ENCODE data around the gene PCARE. TPM values are rescaled to one million over a fixed set of nuclear protein-coding genes. Genes with fewer than 3 reads are reported as not detected.
"Not testable (repeated sequence)": the region's sequence is repeated elsewhere in the genome, so short reads cannot be mapped to it uniquely, and the experiment has no call there.

Gene PCARE
- polyA plus RNA-seq (ENCODE audit: insufficient read length in 4 of 4): under 1 TPM; 0.24 to 0.35 (median 0.32) TPM

DNA sequence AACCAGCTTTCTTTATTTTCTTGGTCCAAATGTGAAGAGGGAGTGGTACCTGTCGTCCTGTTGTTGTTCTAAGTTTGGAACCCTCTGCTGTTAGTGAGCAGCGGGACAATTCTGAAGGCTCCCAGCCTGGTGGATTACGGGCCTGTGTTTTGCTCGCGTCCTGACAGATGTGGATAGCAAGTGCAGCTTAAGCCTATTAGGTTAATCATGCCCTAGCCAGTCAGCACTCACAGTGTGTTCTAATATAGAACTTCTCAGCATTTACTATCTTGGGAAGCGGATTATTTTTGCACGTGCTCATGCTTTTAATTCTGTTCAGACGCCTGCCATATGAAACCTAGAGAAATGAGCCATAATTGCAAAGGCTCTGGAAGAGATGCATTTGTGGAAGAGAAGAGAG lies at the start of gene PCARE:
TSS of gene PCARE (minus strand) at position 113 of the 400 bp plus-strand sequence. CDS start 262 bp downstream, outside the sequence.
- no peak for DNase-seq (ENCODE audit: low read depth in 4 of 4, low spot score in 2 of 4)

DNA sequence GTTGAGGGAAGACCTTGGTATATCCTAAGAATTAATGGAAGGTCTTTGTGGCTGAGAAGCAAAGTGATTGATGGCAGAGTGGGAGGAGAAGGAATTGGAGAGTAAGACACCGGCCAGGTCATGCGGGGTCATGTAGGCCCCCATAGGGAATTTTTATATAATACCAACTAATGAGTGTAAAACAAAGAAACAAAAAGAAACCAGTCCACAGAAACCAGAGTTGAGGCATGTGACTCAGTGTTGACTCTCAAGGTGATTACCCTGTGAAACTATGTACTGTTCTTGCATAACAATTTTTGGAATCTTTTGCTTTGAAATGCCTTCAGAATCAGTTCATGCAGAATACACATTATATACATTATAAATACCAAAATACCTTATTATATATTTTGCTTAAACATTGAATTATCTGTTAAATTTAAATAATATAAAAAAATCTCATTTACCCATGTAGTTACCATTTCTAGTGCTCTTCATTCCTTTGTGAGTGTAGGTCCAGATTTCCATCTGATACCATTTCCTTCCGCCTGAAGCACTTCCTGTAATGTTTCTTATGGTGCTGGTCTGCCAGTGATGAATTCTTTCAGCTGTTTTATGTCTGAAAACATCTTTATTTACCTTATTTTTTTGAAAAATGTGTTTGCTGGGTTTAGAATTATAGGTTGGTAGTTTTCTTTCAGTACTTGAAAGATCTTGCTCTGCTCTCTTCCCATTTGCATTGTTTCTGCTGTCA lies 49.5 kb upstream of the PCARE start:
- DNase-seq (ENCODE audit: low read depth in 4 of 4, low spot score in 2 of 4): no peak

DNA sequence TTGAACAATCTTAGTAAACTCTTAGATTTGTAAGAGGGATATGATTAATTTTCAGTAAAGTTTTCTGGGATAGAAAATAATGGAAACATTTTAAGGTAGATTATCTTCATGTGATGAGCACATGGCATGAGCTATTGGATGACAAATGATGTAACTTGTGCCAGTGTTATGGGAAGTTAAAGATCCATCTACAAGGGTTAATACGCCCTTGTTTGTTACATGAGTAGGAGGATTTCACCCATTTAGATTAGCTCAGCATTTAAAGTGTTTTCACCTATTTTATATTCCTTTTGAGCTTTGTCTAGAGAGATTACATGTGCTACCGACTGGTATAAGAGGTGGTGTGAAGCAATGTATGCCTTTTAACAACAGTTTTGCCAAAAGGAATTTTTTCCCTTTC lies 46.5 kb upstream of the PCARE start:
- DNase-seq (ENCODE audit: low read depth in 4 of 4, low spot score in 2 of 4): no peak

DNA sequence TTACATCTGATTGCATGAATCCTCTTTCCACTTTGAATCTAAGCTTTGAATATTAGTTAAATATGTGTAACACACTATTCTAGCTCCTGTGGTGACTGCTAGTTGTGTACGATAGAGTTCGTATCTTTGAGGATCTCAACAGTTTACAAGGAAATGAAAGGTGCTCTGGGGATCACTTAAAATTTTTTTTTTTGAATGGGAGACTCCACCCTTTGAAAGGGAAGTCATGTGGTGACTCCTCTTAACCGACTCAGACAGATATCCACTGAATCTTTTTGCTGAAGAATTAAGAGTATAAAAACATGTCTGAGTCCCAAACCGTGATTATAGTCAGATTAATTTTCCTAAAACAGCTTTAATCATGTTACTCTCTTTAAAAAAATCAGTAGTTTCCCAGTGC lies 44.9 kb upstream of the PCARE start:
- no peak for DNase-seq (ENCODE audit: low read depth in 4 of 4, low spot score in 2 of 4)

DNA sequence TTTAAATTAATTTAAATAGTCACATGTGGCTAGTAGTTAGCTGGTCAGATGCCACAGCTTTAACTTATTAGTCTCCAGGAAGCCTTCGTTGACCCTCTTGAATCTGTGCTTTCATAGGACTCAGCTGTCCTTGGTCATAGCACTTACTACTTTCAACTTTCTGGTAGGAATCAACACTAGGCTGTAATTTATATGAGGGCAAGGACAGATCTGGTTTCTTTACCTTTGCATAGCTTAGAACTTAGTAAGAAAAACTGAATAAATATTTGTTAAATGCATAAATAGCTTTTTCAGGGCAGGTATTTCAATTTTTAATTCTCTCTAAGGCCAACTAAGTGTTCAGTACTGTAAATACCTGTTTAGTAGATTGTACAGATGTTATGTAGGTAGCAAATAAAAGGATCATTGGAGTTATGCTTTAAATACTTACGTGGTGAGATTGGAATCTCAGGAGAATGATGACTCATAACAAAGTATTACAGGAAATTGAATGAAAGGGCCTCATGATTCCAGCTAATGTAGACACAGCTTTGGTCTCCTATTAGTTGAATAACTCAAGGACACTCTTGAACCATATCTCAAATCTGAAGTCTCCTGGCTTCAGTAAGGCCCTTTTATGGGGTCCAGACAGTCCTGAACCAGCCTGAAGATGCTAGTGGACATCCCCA lies 43.4 kb upstream of the PCARE start:
- no peak for DNase-seq (ENCODE audit: low read depth in 4 of 4, low spot score in 2 of 4)

DNA sequence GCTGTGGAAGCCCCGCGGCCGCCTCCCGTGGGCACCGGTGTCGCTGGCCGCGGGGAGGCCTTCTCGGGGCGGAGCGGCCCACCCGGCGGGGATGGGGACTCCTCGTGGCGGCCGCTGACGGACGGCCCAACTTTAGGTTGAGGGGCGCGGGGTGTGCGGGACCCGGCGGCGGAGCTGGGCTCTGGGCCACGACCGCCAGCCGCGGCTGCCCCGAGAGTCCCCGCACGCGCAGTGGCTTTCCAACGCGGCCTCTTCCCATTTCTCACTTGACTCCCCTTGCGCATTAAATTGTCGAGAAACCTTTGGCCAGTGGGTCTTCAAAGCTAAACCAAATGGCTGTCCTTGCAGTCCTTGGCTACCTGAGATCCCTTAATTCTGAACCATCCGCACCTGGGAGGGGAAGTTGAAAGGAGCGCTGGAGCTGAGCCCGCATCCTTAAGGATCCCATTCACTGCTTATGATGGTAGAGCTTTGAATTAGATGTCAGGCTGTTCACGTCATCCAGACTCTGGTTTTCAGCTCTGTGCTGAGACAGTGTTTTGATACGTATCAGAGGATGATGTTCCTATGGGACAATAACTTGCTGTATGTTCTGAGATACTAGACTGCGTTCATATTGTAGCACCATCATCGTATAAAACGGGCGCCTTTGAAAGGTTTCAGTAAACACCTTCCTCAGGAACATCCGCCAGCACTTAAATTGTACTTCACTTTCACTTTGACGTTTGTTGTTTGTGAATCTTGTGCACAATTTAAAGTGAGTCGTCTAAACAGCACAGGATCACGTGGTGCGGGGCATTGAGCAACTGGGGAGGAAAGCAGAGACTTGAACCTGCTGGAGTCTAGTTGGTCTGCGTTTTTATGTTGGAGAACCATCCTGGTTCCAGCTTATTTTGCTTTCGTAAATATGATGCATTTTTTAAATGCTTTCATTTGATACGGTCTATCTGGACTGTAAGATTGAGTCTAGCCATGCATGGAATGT lies 41.8 kb upstream of the PCARE start:
- DNase-seq (ENCODE audit: low read depth in 4 of 4, low spot score in 2 of 4): no peak

DNA sequence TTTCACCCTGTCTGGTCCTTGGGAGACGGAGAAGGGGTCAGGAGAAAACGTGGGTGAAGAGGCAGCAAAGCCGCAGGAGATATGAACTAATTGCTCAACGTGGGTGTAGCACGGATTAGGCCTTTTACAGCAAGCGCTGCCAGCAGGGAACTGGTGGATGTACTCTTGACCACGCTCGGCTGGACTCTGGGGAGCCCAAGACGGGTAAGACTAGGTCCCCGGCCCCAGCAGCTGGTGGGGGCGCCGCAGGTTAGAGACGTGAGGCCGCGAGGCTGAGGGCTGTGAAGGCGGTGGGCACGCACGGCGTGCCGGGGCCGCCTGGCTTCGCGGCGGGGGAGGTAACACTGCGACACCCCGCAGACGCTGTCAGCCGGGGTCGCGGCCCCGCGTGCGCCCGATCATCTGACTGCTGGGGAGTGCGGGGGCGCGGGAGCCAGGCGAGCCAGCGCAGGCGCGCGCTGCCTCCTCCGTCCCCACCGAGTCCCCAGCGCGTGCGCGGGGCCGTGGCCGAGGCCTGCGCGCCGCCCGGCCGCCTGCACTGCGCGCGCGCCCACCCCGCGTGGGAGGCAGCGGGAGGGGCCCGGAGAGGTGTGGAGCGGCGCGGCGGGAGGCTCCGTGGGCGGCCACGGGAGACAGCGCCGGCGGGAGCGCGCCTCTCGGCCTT lies 40.8 kb upstream of the PCARE start, which contains the start of gene CLIP4:
TSS of gene CLIP4 (plus strand) at position 470 of the 664 bp plus-strand sequence. CDS start 5,974 bp downstream, outside the sequence.
- DNase-seq (ENCODE audit: low read depth in 4 of 4, low spot score in 2 of 4): no peak

DNA sequence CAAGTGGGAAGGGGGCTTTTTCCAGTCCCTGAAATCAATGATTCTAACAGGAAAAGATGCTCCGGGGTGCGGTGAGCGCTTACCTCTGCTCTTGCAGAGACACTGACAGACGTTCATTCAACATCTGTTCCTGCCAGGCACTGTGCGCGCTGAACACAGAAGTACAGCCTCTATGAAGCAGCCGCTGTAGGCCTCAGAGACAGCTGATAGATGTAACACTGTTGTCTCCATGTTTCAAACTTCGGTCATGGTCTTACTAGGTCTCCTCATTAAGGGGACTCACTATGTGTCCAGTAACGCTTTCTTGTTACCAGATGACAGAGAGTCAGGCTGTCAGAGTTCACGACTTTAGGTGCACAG lies 40.2 kb upstream of the PCARE start:
- DNase-seq (ENCODE audit: low read depth in 4 of 4, low spot score in 2 of 4): no peak

DNA sequence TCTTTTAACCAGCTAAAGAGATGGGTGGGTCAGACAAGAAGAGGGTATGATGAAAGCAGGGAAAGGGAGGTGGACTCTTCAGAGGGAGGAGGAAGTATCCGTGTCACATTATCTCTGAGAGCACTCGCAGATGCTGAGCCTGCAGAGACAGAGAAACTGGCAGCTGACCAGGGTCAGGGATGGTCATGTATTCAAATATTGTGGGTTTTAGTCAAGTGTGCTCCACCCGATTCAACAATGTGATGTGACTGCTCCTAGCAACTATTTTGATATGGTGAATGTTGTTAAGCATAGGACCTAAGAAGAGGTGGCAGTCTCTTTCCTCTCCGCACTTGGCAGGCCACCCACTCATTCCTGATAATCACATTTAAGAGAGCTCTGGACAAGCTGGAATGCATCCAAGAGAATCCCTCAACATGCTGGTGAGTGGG lies 39.6 kb upstream of the PCARE start:
- no peak for DNase-seq (ENCODE audit: low read depth in 4 of 4, low spot score in 2 of 4)

DNA sequence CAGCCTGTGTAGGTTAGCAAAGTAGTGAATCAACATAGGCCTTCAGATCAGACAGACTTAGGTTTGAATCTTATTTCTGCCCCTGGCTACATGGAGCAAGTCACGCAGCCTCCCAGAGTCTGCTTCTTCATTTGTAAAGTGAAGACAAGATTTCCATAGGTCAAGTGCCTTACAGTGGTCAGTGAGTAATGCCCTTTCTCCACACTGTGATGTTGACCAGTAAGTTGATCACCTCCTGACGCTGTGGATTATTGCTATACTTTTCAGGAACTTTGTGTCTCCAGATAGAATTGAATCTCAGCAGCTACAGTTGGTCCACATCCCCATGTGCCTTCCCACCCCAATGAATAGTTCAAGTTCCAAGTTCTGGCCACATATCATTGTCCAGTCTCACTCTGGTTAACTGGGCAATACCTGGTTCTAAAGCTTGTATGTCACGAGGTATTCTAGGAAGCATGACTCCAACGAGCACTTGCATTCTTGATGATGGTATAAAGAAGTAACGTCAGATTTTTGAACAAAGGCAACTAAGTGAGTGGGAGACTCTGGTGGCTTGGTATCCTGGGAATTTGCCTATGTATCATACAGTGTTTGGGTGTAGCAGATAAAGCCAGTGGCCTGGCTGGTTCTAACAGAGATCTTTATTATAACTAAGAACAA lies 38.8 kb upstream of the PCARE start:
- DNase-seq (ENCODE audit: low read depth in 4 of 4, low spot score in 2 of 4): no peak

DNA sequence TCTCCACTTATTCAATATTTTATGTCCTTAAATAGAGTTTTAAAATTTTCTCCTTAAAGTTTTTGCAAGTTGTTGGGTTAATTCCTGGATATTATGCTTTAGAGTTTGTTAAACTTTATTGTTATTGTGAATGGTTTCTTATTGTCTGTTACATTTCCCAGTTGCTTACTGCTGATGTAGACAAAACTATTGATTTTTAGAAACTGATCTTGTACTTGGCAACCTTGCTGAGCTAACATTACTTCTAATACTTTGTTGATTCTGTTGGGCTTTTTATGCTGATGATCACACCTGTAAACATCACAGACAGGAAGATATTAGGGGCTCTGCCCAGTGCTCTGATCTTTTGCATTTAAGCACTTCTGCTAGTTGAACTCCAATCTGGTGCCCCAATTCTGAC lies 38.1 kb upstream of the PCARE start:
- no peak for DNase-seq (ENCODE audit: low read depth in 4 of 4, low spot score in 2 of 4)

DNA sequence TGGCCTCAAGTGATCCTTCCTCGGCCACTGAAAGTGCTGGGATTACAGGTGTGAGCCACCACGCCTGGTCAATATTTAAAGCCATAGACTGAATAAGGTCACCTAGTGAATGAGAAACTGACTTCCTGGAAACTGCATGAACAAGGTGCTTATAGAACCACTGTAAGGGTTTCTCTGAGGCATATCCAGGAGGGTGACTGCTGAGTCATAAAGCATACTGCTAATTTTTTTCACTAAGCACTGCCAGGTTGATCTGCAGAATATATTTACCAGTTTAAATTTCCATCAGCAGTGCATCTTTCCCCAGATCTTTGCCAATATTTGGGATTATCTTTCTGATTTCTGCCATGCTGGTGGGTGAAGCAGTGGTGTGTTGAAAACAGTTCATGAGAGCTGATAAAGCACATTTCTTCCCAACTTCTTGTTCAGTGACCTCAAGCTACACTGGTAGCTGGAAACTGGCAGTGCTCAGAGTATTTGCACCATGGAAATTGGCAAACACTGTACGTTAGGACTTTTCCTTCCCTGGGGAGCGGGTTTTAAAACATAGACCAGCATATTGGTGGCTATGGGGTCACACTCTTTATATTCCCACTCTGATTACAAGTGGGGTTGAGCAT lies 36.7 kb upstream of the PCARE start:
- no peak for DNase-seq (ENCODE audit: low read depth in 4 of 4, low spot score in 2 of 4)

DNA sequence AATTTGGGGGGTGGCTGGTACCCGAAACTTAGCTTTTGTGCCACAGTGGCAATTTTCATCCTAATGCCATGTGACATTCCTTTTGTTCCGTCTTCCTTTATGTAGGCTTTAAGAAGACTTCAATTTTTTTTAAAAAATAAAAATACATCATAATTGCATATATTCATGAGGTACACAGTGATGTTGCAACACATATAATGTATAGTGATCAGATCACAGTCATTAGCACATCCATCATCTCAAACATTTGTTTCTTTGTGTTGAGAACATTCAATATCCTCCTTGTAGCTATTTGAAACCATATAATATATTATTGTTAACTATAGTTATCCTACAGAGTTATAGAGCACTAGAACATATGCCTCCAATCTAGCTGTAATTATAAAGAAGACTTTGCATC lies 34.9 kb upstream of the PCARE start:
- DNase-seq (ENCODE audit: low read depth in 4 of 4, low spot score in 2 of 4): no peak

DNA sequence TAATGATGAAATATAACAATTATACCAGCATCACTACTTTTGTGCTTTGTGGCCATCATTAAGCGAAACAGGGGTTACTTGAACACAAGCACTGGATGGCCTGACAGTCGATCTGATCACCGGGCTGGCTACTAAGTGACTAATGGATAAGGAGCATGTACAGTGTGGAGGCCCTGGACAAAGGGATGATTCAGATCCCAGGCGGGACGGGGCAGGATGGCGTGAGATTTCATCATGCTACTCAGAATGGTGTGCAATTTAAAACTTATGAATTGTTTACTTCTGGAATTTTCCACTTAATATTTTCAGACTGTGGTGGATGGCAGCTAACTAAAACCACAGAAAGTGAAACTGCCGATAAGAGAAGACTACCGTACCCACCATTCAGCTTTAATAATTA lies 33.9 kb upstream of the PCARE start:
- no peak for DNase-seq (ENCODE audit: low read depth in 4 of 4, low spot score in 2 of 4)

DNA sequence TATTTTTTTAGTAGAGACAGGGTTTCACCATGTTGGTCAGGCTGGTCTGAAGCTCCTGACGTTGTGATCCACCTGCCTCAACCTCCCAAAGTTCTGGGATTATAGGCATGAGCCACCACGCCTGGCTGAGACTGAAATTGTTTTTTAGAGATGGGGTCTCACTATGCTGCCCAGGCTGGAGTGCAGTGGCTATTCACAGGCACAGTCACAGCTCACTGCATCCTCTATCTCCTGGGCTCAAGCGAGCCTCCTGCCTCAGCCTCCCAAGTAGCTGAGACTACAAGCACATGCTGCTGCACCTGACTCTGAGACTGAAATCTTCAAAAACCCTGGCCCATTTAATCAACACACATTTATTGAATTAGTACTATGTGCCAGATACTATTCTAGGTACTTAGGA lies 33.2 kb upstream of the PCARE start:
- not testable (repeated sequence) for DNase-seq (ENCODE audit: low read depth in 4 of 4, low spot score in 2 of 4)

DNA sequence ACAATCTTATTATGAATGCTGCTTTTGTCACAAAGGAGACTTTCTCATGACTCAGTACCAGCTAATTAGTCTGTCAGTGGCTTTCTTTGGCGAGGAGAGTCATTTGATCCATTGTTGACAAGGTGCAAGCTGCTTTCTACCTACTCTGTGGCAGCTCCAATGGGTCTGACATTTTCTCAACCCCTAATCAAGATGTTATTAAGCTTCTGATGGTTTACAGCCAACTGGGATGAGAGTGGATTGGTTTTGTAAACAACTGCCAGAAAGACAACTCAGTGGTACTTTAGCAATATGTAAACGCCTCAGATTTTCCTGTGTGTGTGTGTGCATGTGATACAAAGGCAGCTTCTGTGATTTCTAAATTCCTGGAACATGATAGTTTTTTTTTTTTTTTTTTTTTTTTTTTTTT lies 32.7 kb upstream of the PCARE start:
- no peak for DNase-seq (ENCODE audit: low read depth in 4 of 4, low spot score in 2 of 4)

DNA sequence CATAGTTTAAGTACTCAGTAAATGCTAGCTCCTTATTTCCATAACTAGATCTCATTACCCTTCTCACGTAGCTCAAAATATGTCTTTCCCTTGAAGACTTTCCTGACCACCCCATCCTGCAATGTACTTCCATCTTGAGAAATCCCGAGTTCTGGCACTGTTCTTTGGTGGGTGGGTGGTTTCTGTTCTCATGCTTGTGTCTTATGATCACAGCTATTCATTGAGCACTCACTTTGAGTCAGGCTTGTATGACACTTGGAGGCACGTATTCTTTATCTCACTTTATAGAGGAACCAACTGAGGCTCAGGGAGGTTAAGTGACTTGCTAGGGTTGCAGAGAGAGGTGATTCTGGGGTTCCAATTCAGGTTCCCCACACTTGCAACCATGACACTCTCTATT lies 31.9 kb upstream of the PCARE start:
- DNase-seq (ENCODE audit: low read depth in 4 of 4, low spot score in 2 of 4): no peak

DNA sequence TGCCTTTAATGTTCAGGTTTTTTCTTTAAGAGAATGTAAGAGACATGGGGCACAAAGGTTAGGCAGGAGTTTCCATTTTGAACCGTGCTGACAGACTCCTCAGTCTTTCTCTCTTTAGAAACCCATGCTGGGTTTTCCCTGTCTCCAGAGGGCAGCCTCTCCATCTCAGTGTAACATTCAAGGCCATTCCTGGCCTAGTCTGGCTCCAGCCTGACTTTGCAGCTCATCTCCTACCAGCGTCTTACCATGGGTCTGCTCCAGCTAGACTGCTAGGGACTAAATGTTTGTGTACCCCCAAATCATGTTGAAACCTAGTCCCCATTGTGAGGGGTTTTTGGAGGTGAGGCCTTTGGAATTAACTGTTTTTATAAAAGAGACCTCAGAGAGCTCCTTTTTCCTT lies 31.1 kb upstream of the PCARE start:
- DNase-seq (ENCODE audit: low read depth in 4 of 4, low spot score in 2 of 4): no peak

DNA sequence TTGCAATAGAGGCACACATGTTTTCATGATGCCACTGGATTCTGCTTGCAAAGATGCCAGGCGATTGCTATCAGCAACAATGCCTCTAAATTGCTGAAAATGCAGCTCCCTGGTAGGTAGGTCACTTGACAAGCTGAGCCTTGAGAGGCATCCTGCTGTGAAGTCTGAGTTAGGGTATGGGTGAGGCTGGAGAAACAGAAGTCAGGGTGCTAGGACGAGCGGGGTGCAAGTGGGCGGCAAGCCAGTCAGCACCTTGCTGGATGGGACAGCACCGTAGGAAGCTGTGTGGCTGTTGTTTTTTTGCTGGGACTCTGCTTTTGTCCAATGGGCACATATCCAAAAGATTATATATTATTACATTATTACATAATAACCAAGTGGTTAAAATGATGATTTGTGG lies 30.4 kb upstream of the PCARE start:
- DNase-seq (ENCODE audit: low read depth in 4 of 4, low spot score in 2 of 4): no peak

DNA sequence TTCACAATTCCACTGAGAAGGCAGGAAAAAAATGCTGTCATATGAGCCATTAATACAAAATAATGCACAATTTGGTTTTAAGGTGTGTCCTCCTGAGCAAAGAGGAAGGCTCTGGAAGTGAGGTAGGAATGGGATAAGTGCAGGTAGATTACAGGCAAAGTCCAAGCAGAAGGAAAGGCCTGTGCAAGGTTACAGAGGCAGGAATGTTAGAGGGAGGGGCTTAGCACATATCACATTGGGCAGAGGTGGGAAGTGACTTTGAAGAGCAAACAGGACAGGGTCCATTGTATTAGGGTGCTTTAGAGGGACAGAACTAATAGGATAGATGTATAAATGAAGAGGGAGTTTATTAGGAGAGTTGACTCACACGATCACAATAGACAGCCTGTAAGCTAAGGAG lies 26.2 kb upstream of the PCARE start:
- DNase-seq (ENCODE audit: low read depth in 4 of 4, low spot score in 2 of 4): no peak
